ENCODE results near the gene CNRIP1. TPM values are rescaled to one million over a fixed set of nuclear protein-coding genes. Genes with fewer than 3 reads are reported as not detected.

CNRIP1 gene
- polyA plus RNA-seq, 2 of the 4 experiments (the other 2 are of a cell fraction) = 0.93 to 2.9 TPM

DNA sequence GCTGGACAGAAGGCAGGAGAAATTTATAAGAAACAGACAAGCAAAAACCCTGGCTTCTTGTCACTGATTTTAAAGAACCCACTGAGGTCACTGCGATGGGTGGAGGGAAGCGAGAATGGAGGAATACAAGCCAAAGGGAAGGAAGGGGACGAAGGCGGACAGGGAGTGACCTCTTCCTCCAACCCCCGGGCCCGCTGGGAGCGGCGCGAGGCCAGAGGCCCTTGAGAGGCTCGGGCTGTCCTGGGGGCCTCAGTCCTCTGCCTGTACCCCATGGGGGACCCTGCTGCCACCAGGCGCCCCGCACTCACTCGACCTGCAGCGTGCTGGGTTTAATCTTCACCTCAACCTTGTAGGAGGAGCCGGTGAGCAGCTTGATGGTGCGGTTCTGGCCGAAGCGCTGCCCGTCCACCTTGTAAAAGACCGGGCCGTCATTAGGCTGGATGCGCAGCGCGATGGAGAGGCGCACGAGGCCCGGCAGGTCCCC lies 793 bp downstream of the CNRIP1 start:
- ChIA-PET CTCF (interaction anchor here (0.6 to 2.0 kb wide), 7 partner anchors 8 to 168 kb away, joined by 3 to 6 read pairs (median 3); no protein-coding TSS in a partner anchor), POLR2A (interaction anchor here (0.7 kb wide), 1 partner anchor 67 kb away, joined by 3 read pairs; the partner anchor contains the start of gene PPP3R1)
- Histone ChIP-seq H3K4me3 (peak overlapping the region; percentile 61), H3K4me2 (peak overlapping the region; percentile 74), H3K4me1 (peaks cover 5% of the 10 kb centered on the region; the same call in 2 of the 3 replicates), H3K27ac (peak overlapping the region; percentile 46 to 83; a peak in 5 of 6 replicates), H3K9me3 (no peaks in the 10 kb centered on the region)
- 44% methylated on average over 21 of the region's 27 CpGs for WGBS (ENCODE audit: missing lambda C conversion rate)
- no peak for TF ChIP-seq CHD2 (IDR thresholded peaks at IDR 0.05; ENCODE audit: low read length, partially characterized antibody)
- no peak for TF ChIP-seq JUN (IDR thresholded peaks at IDR 0.05)
- TF ChIP-seq, protein P1, sequence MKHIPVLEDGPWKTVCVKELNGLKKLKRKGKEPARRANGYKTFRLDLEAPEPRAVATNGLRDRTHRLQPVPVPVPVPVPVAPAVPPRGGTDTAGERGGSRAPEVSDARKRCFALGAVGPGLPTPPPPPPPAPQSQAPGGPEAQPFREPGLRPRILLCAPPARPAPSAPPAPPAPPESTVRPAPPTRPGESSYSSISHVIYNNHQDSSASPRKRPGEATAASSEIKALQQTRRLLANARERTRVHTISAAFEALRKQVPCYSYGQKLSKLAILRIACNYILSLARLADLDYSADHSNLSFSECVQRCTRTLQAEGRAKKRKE (CRISPR knock-in tag; IDR thresholded peaks at IDR 0.05; ENCODE audit: low read depth) = no peak
- no peak for TF ChIP-seq RFX5 (IDR thresholded peaks at IDR 0.05)
- TF ChIP-seq CBX8 (IDR thresholded peaks at IDR 0.05) = no peak
- TF ChIP-seq RARB (CRISPR knock-in tag; IDR thresholded peaks at IDR 0.05) = no peak
- TF ChIP-seq NR3C1 (IDR thresholded peaks at IDR 0.05) = no peak
- TF ChIP-seq PHF8 (IDR thresholded peaks at IDR 0.05; ENCODE audit: borderline replicate concordance, low read depth) = no peak
- TF ChIP-seq HDAC2 (IDR thresholded peaks at IDR 0.05) = no peak
- TF ChIP-seq TFCP2L1 (CRISPR knock-in tag; IDR thresholded peaks at IDR 0.05) = no peak
- ATAC-seq (peak; percentile 62 to 72), DNase-seq (ENCODE audit: low read depth in 1 of 2, low spot score in 1 of 2) (peak in 1 of 2 experiments; percentile 6), FAIRE-seq (no peak)

DNA sequence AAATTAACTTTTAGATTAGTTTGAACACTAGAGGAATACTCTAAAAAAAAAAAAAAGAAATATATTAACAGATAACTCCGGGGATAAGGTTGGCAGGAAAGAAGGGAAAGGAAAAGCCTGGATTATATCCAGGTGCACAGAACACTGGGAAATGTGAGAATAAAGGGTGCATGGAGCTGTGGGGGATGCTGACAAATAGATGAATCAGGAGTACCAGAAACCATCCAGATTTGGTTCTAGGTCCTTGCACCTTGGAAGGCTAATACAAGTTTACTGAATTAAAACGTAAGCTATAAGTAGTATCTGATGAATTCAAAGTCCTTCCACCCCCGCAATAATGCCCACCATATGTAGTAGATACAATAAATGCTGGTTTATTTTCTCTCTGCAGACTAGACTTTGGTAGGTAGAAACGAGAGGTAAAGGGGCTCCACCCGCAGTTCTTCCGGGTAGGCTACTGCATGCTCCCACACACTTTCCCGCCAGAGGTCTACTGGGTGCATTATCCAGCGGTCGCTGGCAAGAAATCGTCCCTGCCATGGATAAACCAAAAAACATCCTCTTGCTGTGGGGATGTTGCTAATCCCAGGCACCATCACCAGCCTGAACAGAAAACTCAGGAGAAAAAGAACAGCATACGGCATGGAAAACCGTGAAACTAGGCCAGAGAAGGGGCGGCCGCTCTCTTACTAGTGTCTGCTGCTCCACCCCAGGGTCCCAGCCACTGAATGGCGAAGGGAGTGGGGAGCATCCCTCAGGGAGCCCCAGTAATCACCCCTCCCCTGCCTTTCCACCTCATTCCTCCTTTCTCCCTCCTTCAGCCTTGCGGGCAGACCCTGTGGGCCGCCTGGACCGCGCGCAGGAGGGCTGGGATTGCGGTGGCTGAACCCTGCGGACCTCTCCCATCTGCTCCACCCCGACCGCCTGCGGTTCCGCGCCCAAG lies 1.5 kb downstream of the CNRIP1 start:
- ATAC-seq (no peak), FAIRE-seq (no peak), DNase-seq (ENCODE audit: low read depth in 1 of 2, low spot score in 1 of 2) (no peak)
- TF ChIP-seq KDM1A (IDR thresholded peaks at IDR 0.05; ENCODE audit: low read depth) = no peak
- TF ChIP-seq RNF2 (IDR thresholded peaks at IDR 0.05; ENCODE audit: borderline replicate concordance, low read depth) = no peak
- no peak for TF ChIP-seq MYC (IDR thresholded peaks at IDR 0.05; ENCODE audit: borderline replicate concordance, low read length)
- no peak for TF ChIP-seq NR3C1 (IDR thresholded peaks at IDR 0.05)
- no peak for TF ChIP-seq ZFP36 (IDR thresholded peaks at IDR 0.05; ENCODE audit: borderline replicate concordance, partially characterized antibody)
- TF ChIP-seq RFX5 (IDR thresholded peaks at IDR 0.05) = no peak
- H3K4me2 ChIP-seq = peak overlapping the region; percentile 74
- ChIA-PET POLR2A (no interaction called here), CTCF (interaction anchor here (0.6 to 2.0 kb wide), 3 partner anchors 7 to 29 kb away, joined by 3 to 6 read pairs (median 4); no protein-coding TSS in a partner anchor)
- no peaks in the 10 kb centered on the region for H3K9me3 ChIP-seq
- WGBS (ENCODE audit: missing lambda C conversion rate) = 86% methylated on average over 27 of the region's 27 CpGs
- H3K27ac ChIP-seq = no peak overlapping the region; a peak in 1 of 6 replicates
- peaks cover 5% of the 10 kb centered on the region; the same call in 2 of the 3 replicates for H3K4me1 ChIP-seq
- H3K4me3 ChIP-seq = no peak overlapping the region; the same call in 2 of the 3 replicates

- Histone ChIP-seq H3K4me2 (no peak overlapping the region), H3K4me1 (peaks cover 5% of the 10 kb centered on the region; the same call in 2 of the 3 replicates), H3K9me3 (no peaks in the 10 kb centered on the region), H3K27ac (no peak overlapping the region), H3K4me3 (no peak overlapping the region)
- no peak for ATAC-seq
- TF ChIP-seq POLR2A (IDR thresholded peaks at IDR 0.05; ENCODE audit: low read length) (no peak), RAD21 (conservative IDR thresholded peaks at IDR 0.05 in 1 of 2, IDR thresholded peaks at IDR 0.05 in 1 of 2) (no peak), TFCP2L1 (CRISPR knock-in tag; IDR thresholded peaks at IDR 0.05) (no peak), HOXB5 (CRISPR knock-in tag; IDR thresholded peaks at IDR 0.05) (no peak), CEBPB (IDR thresholded peaks at IDR 0.05) (no peak), RARB (CRISPR knock-in tag; IDR thresholded peaks at IDR 0.05) (no peak), E2F6 (IDR thresholded peaks at IDR 0.05; ENCODE audit: borderline replicate concordance, low read depth) (no peak), KDM5A (IDR thresholded peaks at IDR 0.05) (no peak), MAFK (IDR thresholded peaks at IDR 0.05; ENCODE audit: partially characterized antibody) (no peak), EHMT2 (IDR thresholded peaks at IDR 0.05; ENCODE audit: low read depth) (no peak), CBX2 (IDR thresholded peaks at IDR 0.05; ENCODE audit: borderline replicate concordance, low read depth) (no peak)
- TF ChIP-seq, protein P2, sequence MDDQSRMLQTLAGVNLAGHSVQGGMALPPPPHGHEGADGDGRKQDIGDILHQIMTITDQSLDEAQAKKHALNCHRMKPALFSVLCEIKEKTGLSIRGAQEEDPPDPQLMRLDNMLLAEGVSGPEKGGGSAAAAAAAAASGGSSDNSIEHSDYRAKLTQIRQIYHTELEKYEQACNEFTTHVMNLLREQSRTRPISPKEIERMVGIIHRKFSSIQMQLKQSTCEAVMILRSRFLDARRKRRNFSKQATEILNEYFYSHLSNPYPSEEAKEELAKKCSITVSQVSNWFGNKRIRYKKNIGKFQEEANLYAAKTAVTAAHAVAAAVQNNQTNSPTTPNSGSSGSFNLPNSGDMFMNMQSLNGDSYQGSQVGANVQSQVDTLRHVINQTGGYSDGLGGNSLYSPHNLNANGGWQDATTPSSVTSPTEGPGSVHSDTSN (IDR thresholded peaks at IDR 0.05) = no peak
- no peak for DNase-seq (ENCODE audit: low read depth in 1 of 2, low spot score in 1 of 2)
- 54% methylated on average over 2 of the region's 2 CpGs for WGBS (ENCODE audit: missing lambda C conversion rate)
- POLR2A ChIA-PET = no interaction called here
- FAIRE-seq = no peak
- CTCF ChIA-PET = interaction anchor here (1.1 to 1.3 kb wide), 2 partner anchors 28 to 41 kb away, joined by 3 read pairs; no protein-coding TSS in a partner anchor
Observed at GRCh38 chr2:68316111-68316510, 3.6 kb downstream of the CNRIP1 start.

All from A549 (cell line).